ENCODE results near the gene BCL11B. TPM values are rescaled to one million over a fixed set of nuclear protein-coding genes. Genes with fewer than 3 reads are reported as not detected.

Gene BCL11B
- polyA plus RNA-seq, 1 experiment = not detected

GRCh38 chr14:99136401-99136800 is 135.6 kb downstream of the BCL11B start:
- no peak for TF ChIP-seq CTCF (IDR thresholded peaks at IDR 0.05; ENCODE audit: insufficient read depth, low read depth, low read length)
- POLR2A ChIA-PET = no interaction called here
- CTCF ChIA-PET = interaction anchor here (0.6 kb wide), 1 partner anchor 636 kb away, joined by 3 read pairs; no protein-coding TSS in a partner anchor
- DNase-seq (ENCODE audit: low read depth) = no peak
- no peaks in the 10 kb centered on the region for H3K36me3 ChIP-seq (ENCODE audit: control insufficient read depth, insufficient read depth, low read length)
- H3K4me3 ChIP-seq (ENCODE audit: low read depth, low read length) = no peak overlapping the region
- H3K27me3 ChIP-seq (ENCODE audit: control insufficient read depth, insufficient read depth, low read length) = no peaks in the 10 kb centered on the region

- TF ChIP-seq CTCF (IDR thresholded peaks at IDR 0.05; ENCODE audit: insufficient read depth, low read depth, low read length) = no peak
Measured at GRCh38 chr14:99136047-99136400, 136.0 kb downstream of the BCL11B start.

GRCh38 chr14:99134516-99135046 is 137.4 kb downstream of the BCL11B start:
- TF ChIP-seq CTCF (IDR thresholded peaks at IDR 0.05; ENCODE audit: insufficient read depth, low read depth, low read length) = no peak
- no peak for DNase-seq (ENCODE audit: low read depth)
- no peak overlapping the region for H3K4me3 ChIP-seq (ENCODE audit: low read depth, low read length)
- no peaks in the 10 kb centered on the region for H3K36me3 ChIP-seq (ENCODE audit: control insufficient read depth, insufficient read depth, low read length)
- H3K27me3 ChIP-seq (ENCODE audit: control insufficient read depth, insufficient read depth, low read length) = no peaks in the 10 kb centered on the region
- ChIA-PET POLR2A (no interaction called here), CTCF (no interaction called here)

More at GRCh38 chr14:99136047-99136400, 136.0 kb downstream of the BCL11B start:
- CTCF ChIA-PET = interaction anchor here (0.6 kb wide), 1 partner anchor 635 kb away, joined by 3 read pairs; no protein-coding TSS in a partner anchor
- Histone ChIP-seq H3K27me3 (ENCODE audit: control insufficient read depth, insufficient read depth, low read length) (no peaks in the 10 kb centered on the region), H3K4me3 (ENCODE audit: low read depth, low read length) (no peak overlapping the region), H3K36me3 (ENCODE audit: control insufficient read depth, insufficient read depth, low read length) (no peaks in the 10 kb centered on the region)
- DNase-seq (ENCODE audit: low read depth) = no peak
- POLR2A ChIA-PET = no interaction called here

GRCh38 chr14:99133636-99134515 is 138.1 kb downstream of the BCL11B start:
- POLR2A ChIA-PET = no interaction called here
- CTCF ChIA-PET = no interaction called here
- no peak for TF ChIP-seq CTCF (IDR thresholded peaks at IDR 0.05; ENCODE audit: insufficient read depth, low read depth, low read length)
- no peaks in the 10 kb centered on the region for H3K27me3 ChIP-seq (ENCODE audit: control insufficient read depth, insufficient read depth, low read length)
- H3K4me3 ChIP-seq (ENCODE audit: low read depth, low read length) = no peak overlapping the region
- H3K36me3 ChIP-seq (ENCODE audit: control insufficient read depth, insufficient read depth, low read length) = no peaks in the 10 kb centered on the region
- DNase-seq (ENCODE audit: low read depth) = no peak

GRCh38 chr14:99132821-99133635 is 139.0 kb downstream of the BCL11B start:
- POLR2A ChIA-PET = no interaction called here
- Histone ChIP-seq H3K27me3 (ENCODE audit: control insufficient read depth, insufficient read depth, low read length) (no peaks in the 10 kb centered on the region), H3K36me3 (ENCODE audit: control insufficient read depth, insufficient read depth, low read length) (no peaks in the 10 kb centered on the region), H3K4me3 (ENCODE audit: low read depth, low read length) (no peak overlapping the region)
- no peak for TF ChIP-seq CTCF (IDR thresholded peaks at IDR 0.05; ENCODE audit: insufficient read depth, low read depth, low read length)
- CTCF ChIA-PET = no interaction called here
- DNase-seq (ENCODE audit: low read depth) = no peak

Data from BJ (cell line).